Stimulated activated CD4-positive, alpha-beta T cell treated with anti-CD3 and anti-CD28 coated beads, Interleukin-2, amount 100 ng/mL, for 4 hours (primary cell): ENCODE results near the gene CCDC24.

Source experiments
- DNase-seq: peaks from one replicate; pipeline ENCODE4 v3.0.0-alpha.2; 2020; ENCODE audit warnings: low read depth

CCDC24 gene

DNA sequence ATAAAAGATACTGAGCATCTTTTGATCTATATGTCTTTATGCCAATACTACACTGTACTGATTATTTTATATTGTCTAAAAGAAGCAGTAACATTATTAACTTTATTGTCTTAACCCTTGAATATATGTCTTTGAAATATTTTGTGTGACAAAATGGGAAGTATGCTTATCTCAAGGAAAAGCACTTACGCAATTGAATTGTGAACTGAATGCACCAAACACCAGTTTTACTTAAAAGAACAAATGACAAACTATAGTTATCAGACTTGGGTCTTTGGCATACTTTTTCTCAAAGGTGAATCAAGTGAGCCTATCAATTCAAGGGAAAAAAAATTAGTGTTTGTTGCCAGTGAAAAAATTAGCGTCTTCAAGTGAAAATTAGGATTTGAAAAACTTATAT is 49.0 kb downstream of the CCDC24 start:
- DNase-seq: no peak

- no peak for DNase-seq
These were observed 49.4 kb downstream of the CCDC24 start for GRCh38 chr1:44040846-44041245.

GRCh38 chr1:44043176-44044070 is 52.0 kb downstream of the CCDC24 start:
- DNase-seq: no peak

GRCh38 chr1:44044071-44044801 is 52.8 kb downstream of the CCDC24 start:
- DNase-seq: no peak

- no peak for DNase-seq
These were observed 53.7 kb downstream of the CCDC24 start for GRCh38 chr1:44045064-44045463.
